NB4 (cell line): ENCODE data around the gene DDX46.

Source experiments
- CTCF ChIP-seq: IDR thresholded peaks from one replicate; pipeline ENCODE4 v1.5.1; 2012; ENCODE audit warnings: low read depth, low read length
- POLR2A ChIP-seq: IDR thresholded peaks from 2 replicates; pipeline ENCODE4 v1.6.1; 2011; ENCODE audit warnings: mild to moderate bottlenecking; ENCODE audit not compliant: insufficient read length; ENCODE audit errors: extremely low read depth
- TF ChIP-seq, protein P1 (sequence below): IDR thresholded peaks from 2 replicates; pipeline ENCODE4 v1.6.1; 2011; ENCODE audit warnings: low read depth, low read length

- TF ChIP-seq POLR2A (no peak), CTCF (no peak)
- TF ChIP-seq, protein P1, sequence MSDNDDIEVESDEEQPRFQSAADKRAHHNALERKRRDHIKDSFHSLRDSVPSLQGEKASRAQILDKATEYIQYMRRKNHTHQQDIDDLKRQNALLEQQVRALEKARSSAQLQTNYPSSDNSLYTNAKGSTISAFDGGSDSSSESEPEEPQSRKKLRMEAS, result no peak
These were observed 45.2 kb downstream of the DDX46 start for GRCh38 chr5:134803821-134804220.
